Testis (tissue), 2 donors: Measurements from ENCODE around the gene SMAD9.

Experiments
- CTCF ChIP-seq, 3 experiments: fragments of 450-650 bp in 2 of 3; fragments of 200-600 bp in 1 of 3; sonication (generic) in 1 of 3; IDR thresholded peaks; one replicate each; pipeline ENCODE4 v1.5.1; 2016 to 2019; ENCODE audit warnings: antibody characterized with exemption in 3 of 3, mild to moderate bottlenecking in 2 of 3, moderate library complexity in 1 of 3
- POLR2A ChIP-seq: fragments of 450-650 bp; IDR thresholded peaks from one replicate; pipeline ENCODE4 v1.6.1; 2017; ENCODE audit warnings: antibody characterized with exemption, mild to moderate bottlenecking, moderate library complexity

GRCh38 chr13:36907821-36908220 lies 12.2 kb downstream of the SMAD9 start:
- no peak for TF ChIP-seq POLR2A
- TF ChIP-seq CTCF (IDR thresholded peaks at IDR 0.05) = no peak
